NCI-H2171 (cell line): ENCODE measurements around the gene BTNL8.

Experiments used
- DNase-seq: peaks from one replicate; lab custom pipeline; 2025; lab: John Stamatoyannopoulos, UW

Gene BTNL8

GRCh38 chr5:180898621-180899246, at the start of gene BTNL8:
BTNL8 (plus strand) TSS chr5:180899159; CDS start chr5:180899311, 152 bp downstream.
- DNase-seq, result no peak

- DNase-seq, result no peak
Observed at GRCh38 chr5:180849827-180850226, 49.1 kb upstream of the BTNL8 start.

GRCh38 chr5:180850434-180851078, 48.4 kb upstream of the BTNL8 start:
- DNase-seq, result no peak

DNA sequence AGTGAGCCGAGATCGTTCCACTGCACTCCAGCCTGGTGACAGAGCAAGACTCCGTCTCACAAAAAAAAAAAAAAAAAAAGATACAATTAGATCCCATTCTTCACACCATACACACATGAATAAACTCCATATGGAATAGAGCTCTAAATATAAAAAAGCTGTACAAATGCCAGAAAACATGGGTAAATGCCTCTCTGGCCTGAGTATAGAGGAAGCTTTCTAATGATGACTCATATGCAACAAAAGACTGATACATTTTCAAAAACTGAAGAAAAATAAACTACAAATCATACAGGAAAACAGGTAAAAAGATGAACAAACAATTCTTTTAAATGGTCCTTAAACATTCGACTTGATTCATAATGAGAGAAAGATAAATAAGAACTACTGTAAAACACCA, 46.5 kb upstream of the BTNL8 start:
- no peak for DNase-seq

GRCh38 chr5:180853121-180853847, 45.7 kb upstream of the BTNL8 start:
- no peak for DNase-seq

GRCh38 chr5:180853848-180854176, 45.1 kb upstream of the BTNL8 start:
- no peak for DNase-seq

GRCh38 chr5:180858586-180858985, 40.4 kb upstream of the BTNL8 start:
- DNase-seq, result no peak

- DNase-seq, result peak; percentile 29
Observed at GRCh38 chr5:180860273-180860886, 38.6 kb upstream of the BTNL8 start.

- peak; percentile 76 for DNase-seq
Observed at GRCh38 chr5:180860887-180861822, 37.8 kb upstream of the BTNL8 start, which contains the start of gene ZFP62. ZFP62 (minus strand) TSS chr5:180861276; CDS start chr5:180861219, 57 bp downstream.

DNA sequence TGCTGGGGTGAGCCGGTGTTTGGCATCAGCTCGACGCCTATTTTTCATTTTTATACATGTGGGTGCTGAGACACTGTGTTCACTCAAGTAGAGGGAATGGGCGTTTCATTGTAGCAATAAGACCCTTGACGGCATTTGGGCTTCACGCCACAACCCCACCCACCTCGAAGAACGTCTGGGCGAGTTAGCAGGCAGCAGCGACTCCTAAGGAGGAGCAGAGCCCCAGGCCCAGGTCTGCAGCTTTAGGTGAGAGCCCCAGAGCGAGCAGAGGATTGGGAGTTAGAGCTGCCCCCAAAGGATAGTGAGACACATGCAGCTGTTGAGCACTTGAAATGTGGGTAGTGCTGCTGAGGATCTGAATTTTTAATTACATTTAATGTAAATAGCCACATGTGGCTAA, 36.3 kb upstream of the BTNL8 start:
- no peak for DNase-seq

- DNase-seq, result peak; percentile 2
Observed at GRCh38 chr5:180865981-180866695, 32.8 kb upstream of the BTNL8 start.

- no peak for DNase-seq
Observed at GRCh38 chr5:180866985-180867384, 32.0 kb upstream of the BTNL8 start.

DNA sequence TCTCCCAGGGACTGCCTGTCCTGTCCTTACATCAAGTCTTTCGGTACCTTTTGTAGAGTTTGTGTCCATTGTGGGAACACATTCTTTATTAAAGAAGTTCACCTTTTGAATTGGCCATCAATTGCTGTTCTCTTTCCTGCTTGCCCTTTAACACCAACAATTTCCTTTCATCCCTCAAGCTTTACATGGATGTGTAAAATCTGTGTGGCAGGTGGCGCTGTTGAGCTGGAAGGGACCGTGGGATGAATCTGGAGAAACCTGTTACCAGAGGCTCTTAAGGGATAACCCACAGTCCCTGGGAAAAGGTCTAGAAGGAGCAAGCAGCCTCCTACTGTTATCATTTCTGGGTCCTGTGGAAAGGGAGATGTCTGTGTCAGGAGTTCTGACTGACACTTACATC, 30.0 kb upstream of the BTNL8 start:
- DNase-seq, result peak; percentile 29

DNA sequence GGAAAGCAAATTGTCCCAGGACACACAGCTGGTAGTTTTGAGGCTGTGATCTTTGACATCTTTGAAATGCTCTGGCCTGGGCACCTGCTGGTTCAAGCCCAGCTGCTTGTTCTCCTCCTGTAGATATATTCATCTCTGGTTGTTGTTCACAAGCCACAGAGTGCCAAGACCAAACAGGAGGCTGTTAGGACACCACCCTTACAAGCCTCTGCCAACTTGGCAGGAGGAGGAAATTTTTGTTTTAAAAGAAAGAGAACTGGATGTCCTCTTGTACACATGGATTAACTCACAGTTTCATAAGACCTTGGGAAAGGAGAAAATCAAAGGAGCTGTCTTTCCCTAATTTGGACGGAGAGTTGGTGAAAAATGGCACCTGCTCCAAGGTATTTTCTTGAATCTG, 29.4 kb upstream of the BTNL8 start:
- no peak for DNase-seq

- no peak for DNase-seq
Observed at GRCh38 chr5:180870276-180871068, 28.5 kb upstream of the BTNL8 start.

DNA sequence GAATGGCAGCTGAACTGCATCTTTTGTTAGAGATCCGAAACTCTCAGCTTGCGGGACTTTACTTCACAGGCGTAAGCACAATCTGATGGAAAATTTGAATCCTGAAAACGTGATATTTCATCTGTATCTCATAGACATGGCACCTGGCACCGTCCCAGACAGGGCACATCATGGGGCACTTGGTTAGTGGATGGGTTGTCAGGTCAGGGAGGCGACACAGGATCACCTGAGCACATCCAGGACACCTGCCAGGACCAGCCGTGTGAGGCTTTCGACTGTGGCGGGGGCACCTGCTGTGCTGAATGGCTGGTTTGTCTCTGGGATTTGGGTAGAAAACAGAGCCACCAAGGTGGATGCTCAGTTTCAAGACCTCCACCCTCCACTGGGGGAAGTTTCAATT, 26.5 kb upstream of the BTNL8 start:
- no peak for DNase-seq

- DNase-seq, result no peak
Observed at GRCh38 chr5:180873615-180874520, 25.1 kb upstream of the BTNL8 start.

GRCh38 chr5:180874804-180875582, 24.0 kb upstream of the BTNL8 start:
- no peak for DNase-seq
